ENCODE data around the gene TTC34.

Gene TTC34

DNA sequence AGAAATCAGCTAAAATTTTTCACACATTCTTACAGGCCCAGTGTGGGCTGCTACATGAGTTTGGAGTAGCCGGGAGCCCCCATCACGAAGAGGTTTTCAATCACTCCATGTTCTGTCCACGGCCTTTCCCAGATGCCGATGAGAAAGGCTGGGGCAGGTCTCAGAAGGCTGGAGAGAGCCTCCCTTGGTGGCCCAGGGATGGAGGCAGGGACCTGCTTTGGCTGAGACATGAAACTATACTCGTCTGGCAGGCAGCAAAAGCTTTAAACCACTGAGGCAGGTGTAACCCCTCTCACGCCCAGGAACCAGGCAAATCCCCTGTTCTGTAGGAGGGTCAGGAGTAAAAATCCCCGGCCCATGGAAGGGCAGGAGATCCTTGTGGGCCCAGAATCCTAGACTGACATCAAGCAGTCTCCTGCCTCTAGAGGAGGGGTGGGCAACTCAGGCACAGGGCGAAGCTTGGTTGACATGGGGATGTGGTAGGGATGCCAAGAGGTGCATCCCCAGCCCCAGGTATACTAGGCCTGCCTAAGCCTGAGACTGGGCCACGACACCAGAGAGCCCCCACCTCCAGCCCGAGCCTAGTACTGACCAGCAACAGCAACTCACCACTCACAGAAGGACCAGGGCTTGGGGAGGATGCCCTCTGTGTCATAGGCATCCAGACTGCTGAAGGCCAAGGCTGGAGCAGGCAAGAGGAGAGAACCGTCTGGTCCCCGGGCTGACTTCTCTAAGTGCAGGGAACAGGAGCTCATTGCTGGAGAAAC lies 177.7 kb downstream of the TTC34 start:
- DNase-seq = no peak

DNA sequence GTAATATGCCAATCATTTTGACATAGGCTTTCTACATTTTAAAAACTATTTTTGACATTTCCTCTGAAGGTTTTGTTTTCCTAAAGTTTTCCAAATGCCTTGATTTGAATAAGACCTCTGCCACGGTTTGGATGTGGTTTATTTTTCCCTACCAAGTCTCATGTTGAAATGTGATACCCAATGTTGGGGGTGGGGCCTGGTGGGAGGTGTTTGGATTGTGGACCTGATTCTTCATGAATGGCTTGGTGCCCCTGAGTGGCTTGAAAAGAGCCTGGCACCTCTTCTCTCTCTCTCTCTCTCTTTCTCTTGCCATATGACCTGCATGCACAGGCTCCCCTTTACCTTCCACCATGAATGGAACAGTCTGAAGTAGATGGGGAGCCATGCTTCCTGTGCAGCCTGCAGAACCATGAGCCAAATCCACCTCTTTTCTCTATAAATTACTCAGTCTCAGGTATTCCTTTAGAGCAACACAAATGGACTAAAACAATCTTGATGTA lies 183.5 kb downstream of the TTC34 start:
- no peak for DNase-seq

DNA sequence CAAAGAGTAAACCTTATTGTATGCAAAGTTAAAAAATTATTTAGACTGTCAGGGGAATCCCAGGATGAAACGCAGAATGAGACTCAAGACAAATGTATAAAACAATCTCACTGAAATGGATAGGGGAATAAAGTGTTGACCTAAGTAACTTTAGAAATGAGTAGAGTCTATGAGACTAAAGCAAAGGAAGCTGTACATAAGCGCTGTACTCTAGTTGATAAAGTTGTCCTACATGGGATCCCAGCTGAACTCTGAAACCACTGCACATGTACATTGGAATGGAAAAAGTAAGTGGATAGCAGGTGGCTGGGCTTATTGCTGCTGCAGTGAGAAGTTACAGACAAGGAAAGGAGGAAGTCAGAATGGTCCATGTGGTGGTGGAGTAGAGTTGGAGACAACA lies 187.3 kb downstream of the TTC34 start:
- no peak for DNase-seq

DNA sequence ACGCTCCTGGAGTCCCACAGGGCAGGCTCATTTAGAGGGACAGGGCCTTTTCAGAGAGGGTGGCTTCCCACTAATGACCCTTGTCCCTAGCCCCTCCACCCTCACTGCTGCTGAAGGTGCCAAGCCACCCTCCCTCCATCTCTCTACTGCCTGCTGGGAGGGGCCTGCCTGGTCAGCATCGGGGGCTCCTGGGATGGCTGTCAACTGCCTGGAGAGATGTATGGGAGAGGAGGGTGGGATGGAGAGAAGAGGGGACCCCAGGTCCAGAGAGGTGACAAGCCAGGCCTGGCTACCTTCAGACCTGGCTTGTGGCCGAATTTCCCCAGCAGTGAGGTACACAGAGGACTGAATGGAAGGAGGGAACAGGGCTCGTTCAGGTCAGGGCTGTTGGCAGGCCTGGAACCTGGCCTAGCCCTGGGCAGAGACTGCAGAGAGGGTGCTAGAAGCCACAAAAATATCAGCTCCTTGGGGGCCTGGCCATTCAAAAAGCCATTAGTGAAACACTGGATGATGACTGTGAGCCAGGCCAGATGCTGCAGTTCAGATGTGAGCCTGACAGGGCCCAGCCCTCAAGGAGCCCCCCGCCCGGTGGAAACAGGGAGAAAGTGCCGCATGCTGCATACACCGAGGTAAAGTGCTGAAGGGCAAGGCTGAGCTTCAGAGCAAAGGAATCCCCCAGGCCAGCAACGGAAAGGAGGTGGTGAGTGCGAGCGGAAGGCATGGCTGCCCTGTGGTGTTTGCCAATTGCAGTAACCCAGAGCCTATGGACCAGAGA lies 188.7 kb downstream of the TTC34 start:
- no peak for DNase-seq

DNA sequence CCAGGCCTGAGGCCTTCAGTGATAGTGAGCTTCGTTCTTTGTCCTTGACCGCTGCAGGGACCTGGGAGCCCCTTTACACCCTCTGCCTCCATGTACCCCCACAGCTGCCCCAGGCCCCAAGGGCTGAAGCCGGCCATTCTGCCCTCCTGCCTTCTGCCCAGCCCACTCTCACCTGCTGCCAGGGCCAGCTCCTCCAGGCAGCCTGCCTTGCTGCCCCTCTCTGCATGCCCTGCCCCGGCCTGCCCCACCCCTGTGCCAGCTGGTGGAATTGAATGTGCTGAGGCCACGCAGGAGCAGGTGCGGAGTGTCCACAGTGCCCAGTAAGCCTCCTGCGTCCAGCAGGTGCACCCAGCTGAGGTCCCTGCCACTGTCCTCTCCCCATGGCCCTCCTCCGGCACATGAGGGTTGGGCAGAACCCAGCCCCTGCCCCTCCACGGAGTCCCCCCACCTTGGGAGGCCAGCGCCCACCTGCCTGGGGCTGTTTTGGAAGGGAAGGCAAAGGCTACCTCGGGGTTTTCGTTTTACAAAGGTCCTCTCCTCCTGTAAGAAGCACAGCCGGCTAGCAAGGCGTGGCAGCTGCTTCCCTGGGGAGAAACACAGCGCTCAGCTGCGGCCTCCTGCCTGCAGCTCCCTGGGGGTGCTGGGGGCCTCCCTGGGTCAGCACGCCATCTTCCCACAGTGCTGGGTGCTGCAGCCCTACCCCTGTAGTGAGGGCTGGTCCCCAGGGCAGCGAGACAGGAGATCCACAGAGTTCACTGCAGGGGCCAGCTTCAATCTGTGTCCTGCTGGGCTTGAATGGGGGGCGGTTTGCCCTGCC lies 189.7 kb downstream of the TTC34 start:
- DNase-seq = no peak

DNA sequence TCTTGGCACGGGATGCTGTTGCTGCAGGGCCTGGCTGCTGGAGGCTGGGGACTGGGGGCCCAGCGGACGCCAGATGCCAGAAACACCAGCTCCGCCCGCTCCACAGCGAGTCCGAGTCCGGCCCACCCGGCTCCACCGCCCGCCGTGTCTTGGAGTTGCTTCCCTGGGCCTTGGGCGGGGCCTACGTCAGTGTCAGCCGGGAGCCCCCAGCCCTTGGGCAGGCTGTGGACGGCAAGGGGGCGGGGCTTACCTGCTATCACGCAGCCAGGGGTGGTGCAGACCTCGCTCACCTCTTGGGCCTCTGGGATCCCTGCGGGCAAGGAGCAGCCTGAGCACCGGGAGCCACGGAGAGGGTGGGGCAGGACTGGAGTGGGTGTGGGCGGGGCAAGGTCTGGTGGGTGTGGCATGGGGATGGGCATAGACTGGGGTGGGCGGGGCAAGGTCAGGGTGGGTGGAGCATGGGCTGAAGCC lies 190.4 kb downstream of the TTC34 start:
- no peak for DNase-seq

DNA sequence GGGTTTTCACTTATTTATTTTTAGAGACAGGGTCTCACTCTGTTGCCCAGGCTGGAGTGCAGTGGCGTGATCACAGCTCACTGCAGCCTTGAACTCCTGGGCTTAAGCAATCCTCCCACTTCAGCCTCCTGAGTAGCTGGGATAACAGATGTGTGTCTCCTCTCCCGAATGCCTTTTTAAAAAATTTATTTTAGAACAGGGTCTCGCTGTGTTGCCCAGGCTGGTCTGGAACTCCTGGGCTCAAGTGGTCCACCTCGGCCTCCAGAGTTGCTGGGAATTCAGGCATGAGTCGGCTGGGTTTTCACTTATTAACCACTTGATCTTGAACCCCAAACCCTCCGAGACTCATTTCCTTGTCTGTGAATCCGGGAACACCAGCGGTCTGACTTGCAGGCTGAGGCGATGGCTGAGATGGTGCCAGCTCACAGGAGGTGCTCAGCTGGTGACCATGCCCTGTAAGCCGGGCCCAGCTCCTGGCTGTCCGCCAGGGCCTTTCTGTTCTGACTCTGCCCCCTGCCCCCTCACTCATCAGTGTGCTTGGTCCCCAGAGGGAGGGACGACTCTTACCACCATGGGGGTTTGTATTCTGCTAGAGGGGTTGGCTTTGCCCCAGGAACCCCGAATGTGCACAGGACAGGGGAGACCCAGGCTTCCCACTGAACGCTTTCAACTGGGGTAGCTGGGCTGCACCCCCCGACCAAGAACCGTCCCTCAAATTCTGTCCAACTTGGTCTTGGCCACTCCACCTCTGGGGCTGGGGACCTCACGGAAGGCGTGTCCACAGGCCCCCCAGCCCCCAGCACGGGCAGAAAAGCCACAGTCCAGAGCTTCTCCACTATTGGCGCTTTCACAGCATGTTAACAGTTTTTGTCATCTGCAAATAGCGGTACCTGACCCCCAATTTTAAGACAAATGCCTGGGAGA lies 191.2 kb downstream of the TTC34 start:
- DNase-seq = no peak

DNA sequence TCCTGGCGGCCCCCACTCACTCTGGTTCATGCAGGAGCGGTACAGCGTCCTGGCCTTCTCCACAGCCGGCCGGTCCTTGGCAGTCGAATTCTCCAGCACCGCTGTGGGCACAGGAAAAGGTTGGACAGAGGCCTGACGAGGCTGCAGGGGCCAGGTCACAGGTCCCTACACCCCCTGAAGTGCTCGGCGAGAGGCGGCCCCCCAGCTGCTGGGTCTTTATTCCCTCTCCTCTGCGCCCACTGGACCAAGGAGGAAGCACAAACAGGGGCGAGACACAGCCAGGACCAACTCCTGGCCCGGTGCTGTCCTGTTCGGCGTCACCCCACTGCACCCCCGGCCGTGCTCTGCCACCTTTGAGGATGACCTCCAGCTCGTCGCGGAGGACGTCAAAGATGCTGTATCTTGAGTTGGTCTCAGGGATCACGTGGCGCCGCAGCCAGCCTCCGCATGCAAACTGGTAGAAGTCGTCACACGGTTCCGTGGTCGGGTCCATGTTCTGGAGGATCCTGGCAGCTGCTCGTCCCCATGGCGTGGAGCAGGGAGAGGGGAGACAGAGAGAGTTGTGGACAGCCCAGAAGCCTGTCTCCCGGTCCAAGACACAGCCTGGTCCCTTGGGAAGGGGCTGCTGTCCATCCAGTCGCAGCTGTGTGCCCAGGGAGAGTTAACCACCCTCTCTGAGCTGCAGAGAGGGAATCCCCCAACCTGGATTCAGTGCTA lies 192.0 kb downstream of the TTC34 start:
- DNase-seq = no peak

DNA sequence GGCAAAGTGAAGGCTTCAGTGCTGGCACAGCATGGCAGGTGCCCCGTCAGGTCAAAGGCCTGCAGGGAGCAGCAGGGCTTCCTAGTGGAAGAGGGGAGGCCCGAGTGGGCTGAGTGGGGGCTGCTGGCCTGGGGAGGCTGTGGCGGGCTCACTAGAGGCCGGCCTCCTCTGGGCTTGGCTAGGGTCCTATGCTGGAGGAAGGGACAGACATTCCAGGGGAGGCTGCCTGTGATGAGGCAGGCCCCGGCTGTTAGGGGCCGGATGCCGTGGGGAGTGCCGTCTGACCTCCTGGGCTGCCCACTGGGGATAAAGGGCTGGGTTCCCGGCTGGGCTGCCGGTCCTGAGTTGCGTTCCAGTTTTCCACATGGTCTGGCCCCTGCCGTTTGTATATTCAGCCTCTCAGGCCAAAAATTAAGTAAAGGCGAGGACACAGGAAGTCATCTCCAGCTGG lies 193.8 kb downstream of the TTC34 start:
- DNase-seq = no peak

DNA sequence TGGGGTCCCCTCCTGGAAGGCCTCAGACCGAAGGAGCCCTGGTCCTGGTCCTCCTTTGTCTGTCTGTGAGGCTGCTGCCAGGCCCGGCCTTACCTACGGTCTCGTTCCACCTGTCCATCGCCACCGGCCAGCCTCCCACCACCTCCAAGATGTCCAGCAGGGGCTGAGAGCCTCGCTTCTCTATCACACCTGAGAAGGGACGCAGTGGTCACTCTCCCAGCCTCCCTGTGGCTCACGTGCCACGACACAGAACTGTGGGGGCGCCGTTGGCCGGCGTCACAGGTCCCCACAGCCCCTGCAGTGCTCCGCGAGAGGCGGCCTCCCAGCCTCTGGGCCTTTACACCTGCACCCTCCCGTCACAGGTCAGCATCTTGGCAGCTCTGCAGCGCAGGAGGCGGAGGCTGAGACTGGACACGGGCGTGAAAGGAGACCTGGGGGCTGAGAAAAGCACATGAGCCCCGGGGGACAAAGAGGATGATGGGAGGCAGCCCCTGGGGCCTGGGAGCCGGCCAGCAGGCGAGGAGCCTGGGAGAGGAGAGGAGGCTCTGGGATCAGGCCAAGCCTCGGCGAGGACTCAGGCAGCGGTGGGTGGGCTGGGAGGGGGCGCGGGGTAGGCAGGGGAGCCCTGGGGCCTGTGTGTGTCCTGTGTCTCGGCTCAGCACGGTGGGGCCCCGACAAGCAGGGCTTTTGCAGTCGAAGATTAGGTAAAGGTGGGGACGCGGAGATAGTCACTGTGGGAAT lies 194.4 kb downstream of the TTC34 start:
- no peak for DNase-seq

DNA sequence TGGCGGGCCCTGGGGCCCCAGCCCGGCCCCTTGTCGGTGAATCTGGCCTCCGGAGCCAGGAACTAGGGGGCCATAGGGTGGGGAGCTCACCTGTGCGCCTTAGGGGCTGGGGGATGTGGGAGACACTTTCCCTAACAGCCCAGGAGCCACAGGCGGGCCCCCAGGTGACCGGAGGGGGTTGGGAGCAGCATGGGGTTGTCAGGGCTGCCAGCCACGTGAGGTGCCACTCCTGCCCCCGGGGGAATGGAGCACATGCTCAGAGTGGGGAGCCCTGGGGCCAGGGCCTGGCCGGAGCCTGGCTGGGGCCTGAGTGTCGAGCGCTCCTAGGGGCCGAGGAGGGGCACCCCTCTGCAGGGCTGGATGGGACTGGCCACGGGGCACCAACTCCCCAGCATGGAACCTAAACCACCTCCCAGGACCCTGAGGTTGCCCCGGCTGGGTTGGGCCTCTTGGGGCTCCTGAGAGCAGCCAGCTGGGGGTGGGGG lies 195.1 kb downstream of the TTC34 start:
- DNase-seq = no peak

DNA sequence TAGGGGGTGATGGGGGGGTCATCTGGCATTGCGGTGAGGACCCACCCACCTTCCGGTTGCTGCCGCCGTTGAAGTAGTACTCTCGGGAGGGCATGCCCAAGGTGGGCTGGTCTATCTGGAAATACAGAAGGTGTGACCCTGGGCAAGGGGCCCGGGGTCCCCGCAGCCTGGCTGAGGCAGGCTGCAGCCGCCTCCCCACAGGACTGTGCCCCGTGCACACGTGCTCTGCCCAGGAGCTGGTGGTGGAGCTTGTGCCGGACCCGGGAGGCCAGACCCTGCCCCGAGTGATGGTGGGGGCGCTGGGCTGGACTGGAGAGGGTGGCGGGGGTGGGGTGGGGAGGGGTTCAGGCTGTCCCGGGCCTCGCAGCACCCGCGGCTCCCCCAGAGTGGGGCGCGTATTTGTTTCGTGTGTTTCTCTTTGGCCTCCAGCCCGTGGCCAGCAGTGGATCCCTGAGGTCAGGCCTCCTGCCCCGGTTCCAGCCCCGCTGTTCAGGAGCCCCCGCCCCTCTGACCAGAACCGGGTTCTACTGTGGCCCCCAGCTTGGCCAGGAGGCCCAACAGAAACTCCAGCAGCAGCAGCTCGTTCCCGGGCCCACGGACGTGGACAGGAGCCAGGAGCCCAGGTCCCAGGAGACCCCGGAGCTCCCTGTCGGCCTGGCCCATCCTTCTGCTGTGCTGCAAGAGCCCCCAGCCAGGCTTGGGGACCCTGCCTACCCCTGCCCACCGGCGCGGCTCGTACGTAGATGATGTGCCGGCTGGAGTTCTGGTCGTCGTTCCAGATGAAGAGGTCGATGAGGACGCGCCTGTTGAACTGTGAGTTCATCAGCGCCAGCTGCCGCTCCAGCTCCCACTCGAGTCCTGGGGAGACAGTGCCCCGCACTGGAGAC lies 195.7 kb downstream of the TTC34 start:
- no peak for DNase-seq

DNA sequence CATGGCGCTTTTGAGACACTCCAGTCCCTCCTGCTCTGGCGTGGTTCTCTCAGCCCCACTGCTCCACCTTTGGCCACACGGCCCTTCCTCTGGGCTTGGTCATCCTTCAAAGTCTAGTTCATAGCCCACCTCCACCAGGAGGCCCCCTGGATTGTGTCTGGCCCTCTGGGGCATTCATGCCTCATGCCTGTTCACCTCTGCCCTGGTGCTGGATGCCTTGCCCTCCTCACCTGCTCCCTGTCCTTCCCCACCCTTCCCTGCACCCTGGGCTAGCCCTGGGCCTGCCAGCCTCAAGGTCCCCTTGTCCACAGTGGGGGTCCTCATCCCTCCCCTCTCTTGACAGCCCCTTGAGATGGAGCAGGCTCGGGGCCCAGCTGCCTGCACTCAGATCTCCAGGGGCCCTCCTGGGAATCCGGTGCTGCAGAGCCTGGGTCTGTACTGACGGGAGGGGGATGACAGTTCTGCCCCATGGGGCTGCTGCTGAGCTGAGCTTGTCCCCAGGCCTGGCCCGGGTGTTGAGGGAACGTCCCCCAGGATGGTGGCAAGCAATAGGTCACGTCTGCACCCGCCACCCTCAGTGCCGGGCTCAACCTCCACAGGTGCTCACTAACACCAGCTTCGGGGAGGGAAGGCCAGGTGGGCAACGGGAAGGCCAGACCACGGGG lies 196.5 kb downstream of the TTC34 start:
- DNase-seq = no peak

DNA sequence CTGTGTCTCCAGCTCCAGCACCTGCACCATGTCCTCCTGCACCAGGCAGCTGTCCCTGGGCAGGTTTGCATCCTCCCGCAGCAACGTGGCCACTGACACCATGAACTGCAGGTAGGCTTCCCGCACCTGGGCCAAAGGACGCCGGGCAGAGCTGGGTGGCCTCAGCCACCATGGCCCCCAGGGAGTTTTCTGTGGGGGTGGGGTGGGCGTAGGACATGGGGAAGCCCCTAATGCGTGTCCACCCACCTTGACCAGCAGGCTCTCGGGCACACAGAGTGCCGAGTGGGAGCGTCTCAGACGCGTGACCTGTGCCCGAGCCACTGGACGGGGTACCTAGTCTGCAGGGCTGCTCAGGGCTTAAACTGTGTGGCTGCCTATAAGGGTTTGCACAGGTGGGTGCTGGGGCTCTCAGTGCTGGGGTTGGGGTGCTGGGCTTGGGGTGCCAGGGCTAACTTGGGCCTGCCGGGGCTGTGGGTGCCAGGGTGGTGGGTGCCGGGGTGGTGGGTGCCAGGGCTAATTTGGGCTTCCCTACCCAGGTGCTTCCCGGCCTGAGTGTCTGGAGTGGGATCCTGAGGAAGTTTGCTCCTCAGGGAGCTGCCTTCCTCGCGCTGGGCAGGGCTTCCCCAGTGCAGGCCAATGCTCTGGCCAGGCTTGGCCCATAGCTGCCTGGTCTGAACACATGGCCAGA lies 197.2 kb downstream of the TTC34 start:
- no peak for DNase-seq

DNA sequence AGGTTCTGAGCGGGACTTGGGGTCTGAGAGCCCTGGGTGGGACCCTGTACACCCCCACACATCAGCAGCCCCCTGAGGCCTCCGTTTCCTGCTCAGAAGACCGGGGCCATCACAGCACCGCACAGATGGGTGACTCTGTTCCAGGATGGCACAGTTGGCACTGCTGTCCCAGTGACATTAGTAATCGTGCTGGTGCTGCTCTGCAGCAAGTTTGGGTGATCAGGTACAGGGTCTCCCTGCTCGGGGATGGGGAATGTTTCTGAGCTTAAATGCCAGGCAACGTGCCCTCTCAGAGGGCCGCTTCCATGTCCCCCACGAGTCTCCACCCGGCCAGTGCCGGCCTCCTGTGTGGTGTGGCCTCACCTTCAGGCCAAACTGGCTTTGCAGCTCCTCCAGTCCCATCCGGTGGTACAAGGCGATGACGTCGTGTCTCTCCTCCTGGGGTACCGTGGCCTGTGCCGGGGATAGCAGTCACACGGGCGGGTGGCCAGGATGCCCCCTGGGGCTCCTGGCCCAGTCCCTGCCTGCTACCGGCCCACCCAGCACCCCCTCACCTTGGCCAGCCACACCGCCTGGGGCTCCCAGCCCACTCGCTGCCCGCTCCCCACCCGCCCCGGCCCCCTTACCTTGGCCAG lies 197.9 kb downstream of the TTC34 start:
- DNase-seq = no peak

DNA sequence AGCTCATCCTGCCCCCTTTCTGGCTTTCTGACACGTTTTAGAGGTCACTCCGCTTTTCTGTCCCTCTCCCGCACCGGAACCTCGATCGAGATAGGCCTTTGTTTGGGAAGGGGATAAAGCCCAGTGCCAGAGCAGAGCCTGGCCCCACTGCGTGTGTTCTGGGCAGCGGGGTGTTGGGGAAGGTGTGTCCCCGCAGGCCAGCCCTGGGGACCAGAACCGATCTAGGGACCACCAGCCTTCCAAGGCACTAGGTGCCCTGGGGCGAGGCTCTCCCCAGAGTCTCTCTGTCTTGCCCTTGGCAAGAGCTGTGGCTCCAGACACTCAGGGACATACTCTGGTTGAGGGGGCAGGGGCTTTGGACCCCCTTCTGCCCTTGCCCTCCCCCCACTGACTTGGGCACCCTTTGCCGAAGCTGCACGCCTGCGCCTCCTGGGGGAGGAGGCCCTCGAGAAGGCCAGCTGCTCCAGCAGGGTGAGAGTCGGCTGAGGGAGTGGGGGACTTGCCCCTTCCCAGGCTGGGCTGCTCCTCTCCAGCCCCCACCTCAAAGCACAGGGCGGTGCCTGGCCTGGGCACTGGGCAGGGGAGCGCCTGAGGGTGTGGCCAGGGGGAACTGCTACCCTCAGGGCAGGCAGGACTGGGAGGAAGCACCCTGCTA lies 198.5 kb downstream of the TTC34 start:
- DNase-seq = no peak

DNA sequence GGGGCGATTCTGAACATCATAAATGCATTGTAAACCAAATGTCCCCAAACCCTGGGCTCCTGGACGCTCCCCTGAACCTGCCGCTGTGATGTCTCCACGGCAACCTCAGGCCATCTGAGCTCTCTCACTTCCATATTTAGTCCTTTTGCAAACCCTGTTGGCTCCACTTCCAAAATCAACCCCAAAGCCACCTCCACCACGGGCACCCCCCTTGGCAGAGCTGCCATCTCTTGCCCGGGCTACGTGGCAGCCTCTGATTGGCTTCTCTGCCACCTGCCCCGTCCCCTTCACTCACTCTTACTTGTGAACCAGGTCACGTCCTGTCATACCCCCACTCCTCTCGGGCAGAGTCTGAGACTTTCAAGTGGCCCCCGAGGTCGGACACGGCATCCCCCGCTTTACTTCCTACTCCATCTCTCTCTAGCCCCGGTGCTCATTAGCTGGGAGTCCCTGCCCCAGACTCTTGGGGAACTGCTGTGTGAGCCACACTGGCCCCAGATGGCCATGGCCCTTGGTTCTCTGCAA lies 199.1 kb downstream of the TTC34 start:
- DNase-seq = no peak

Data from activated CD4-positive, CD25-positive, alpha-beta regulatory T cell (primary cell).